A673 (cell line): ENCODE data around the gene RASAL2.

Experiments
- CTCF ChIP-seq: fragments of 300-800, 200-600 bp; sonication (generic); conservative IDR thresholded peaks from 2 replicates; pipeline ENCODE4 v1.5.1; 2017; ENCODE audit warnings: low read depth, mild to moderate bottlenecking, antibody characterized with exemption, low read length, moderate library complexity, mixed read lengths
- EZH2 ChIP-seq: fragments of 200-600 bp; sonication (generic); IDR thresholded peaks from 2 replicates; pipeline ENCODE4 v1.6.1; 2017; ENCODE audit warnings: borderline replicate concordance, low read depth, mild to moderate bottlenecking, mixed read lengths, antibody characterized with exemption, low read length; ENCODE audit not compliant: poor library complexity, severe bottlenecking

- no peak for TF ChIP-seq EZH2
- no peak for TF ChIP-seq CTCF
Measured at GRCh38 chr1:178137238-178137637, 43.3 kb downstream of the RASAL2 start.
